ENCODE measurements around the gene GNAQ.

The GNAQ gene

DNA sequence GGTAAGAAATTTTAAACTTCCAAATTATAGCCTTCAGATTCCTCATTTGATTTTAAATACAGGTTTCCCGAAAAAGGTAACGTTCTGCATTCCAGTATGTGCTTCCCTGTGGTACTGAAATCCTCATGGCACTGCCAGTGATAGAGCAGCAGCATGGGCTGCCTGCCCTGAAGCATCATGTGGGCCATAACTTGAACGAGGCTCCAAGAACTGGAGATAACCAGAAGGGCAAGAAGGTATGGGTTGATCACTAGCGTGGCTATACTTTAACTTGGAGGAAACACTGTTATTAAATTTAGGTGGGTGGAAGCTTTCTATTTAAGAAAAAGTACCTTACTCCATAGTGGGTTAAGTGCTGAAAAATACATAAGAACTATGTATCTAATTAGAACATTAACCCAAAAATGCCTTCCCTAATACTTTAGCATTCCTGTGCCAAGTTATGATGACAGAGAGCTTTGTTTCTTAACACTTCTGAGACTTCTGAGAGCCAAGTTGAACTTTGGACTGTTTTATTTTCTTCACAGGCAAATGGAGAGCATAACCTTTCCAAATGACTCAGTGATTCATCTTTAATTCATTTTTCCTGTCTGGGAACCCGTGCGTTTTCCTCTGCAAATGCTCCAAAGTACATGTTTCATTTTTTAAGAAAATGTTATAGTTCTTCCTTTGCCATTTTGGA, 192.0 kb downstream of the GNAQ start:
- no peak for DNase-seq

DNA sequence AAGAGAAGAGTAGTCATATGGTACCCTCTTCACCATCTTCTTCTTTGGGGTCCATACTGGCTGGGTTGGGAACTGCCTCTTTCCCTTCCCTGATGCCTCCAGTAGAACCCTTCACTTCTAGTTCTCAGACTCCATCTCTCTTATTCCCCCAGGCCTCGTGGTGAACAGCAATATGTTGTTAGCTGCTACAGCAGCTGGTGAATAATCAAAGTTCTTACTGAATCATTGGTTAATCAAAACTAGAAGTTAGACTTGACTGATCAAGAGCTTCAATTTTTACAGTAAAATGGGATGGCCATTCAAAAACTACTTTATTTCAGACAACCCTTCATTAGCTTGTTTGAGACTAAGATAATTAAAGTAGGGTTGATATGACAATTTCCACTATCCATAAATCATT, 192.6 kb downstream of the GNAQ start:
- no peak for DNase-seq

DNA sequence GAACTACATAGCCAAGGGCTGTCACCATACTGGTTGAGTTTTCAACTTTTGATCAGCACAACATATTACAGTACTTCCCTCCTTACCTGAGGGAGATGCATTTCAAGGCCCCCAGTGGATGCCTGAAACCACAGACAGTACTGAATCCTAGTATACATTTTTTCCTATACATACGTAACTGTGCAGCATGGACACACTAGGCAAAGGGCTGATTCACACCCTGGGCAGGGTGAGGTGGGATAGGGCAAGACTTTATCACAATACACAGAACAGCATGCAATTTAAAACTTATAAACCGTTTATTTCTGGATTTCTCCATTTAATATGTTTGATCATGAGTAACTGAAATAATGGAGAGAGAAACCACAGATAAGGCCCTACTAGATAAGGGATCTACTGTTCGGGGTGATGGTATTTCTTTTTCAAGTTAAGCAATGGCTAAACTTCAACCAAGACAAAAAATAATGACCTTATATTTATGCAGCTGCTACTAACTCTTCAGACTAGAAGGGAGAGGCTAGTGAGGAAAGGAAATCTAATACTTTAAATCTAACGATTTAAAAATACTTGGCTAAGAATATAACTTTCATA, 196.6 kb downstream of the GNAQ start:
- DNase-seq, result no peak

DNA sequence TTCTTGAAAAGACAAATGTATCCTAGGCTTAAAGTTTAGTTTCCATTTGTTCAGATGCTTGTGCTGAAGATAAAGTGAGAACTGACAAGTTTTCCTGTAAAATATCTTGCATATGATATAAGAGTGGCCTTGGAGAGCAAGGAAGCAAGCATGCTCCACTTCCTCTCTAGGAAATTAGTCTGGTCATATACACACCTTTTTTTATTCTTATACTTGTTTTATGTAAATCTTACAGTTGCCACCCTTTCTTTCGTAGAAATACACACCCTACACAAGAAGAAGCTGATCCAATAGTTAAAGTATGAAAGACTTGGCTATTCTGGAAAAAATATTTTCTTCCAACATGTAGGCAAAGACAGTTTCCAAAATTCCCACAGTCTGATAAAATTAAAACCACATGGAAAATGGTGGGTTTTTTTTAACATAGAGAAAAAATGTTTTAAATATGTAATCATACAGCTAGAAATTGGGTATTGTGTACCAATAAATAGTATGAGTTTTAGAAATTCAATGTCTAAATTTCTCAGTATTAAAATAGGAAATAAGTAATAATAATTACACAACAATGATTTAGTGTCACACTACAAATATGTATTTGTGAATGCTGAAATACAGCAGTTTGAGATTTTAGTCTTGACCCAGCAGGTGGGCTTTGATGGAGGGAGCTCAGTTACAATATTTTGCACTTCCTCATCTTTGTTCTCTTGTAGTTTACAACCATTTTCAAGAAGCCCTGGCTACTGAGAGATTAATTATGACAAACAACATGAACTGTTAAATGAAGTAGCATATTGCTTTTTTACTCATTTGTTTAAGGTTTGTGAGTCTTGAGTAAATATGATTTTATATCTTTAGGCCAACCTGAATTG, 197.8 kb downstream of the GNAQ start:
- DNase-seq, result no peak

DNA sequence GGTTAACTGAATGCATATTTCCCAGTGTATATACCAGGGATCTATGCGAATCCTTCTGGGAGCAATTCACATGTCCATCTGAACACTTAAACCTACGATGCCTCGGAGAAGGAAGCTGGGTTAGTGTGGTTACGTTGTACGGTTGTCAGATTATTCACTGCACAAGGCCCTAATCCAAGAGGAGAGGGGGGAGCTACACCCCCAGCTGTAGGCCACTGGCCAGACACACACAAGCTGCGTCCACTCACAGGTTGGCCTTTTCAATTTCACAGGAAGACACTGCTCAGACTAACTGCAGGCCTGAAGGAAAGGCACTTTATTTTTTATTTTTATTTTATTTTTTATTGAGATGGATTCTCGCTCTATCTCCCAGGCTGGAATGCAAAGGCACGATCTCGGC, 199.0 kb downstream of the GNAQ start:
- no peak for DNase-seq

DNA sequence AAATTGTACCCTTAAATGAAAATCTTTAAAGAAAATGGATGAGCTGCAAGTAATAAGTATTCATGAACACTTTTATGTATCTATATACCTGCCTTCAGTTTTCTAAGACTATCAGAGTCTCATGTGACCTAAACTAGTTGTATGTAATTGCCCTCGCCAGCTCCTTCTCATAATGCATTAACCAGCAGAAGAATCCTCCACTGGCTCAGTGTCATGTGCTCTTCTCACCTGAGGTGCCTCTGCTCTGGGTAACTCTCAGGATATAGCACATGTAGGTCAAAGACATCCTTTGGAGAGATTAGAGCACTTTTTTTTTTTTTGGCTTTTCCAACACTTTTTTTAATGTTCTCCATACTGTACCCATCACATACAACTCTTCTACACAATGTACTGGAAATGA, 199.8 kb downstream of the GNAQ start:
- no peak for DNase-seq

DNA sequence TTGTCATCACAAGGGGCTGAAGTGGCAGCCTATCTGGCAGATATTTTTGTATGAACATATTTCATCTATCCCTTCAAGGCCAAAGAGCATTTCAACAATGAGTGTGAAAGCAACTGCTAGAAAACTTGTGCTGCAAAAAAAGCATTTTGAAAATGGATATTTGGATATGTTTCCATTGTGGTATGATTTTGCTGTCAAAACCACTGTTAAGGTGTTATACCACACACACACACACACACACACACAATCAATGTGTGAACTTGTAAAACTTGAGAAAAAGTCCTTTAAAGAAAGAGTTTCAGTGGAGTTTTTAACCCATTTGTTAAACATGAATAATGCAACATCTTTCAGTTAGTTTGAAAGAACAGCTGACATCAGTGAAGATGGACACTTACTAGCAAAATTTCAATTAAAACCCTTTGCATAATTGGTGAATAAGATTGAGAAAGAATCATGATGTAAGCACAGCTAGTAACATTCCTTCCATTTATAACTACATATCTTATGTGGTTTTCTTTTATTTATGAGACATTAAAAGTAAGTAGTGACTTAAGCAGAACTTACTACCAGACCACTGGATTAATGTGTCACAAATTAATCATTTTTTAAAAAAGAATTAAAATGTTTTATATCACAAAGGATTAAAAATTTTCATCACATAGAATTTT, 200.9 kb downstream of the GNAQ start:
- DNase-seq, result no peak

DNA sequence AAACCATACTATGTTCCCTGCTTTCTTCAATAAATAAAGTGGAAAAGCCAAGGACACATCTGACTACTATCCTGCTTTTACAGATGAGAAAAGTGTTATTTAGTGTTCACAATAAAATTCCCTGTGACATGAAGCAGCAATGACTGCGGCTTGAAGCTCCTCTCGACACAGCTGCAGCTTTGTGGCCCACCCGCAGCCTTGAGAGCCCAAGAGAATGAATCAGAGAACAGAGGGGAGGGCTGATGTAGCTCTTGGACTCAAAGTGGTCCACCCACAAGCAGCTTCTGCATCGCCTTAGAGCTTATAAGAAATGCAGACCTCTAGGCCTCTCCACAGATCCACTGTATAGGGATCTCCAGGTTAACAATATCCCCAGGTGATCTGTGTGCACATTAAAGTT, 202.2 kb downstream of the GNAQ start:
- DNase-seq, result no peak

DNA sequence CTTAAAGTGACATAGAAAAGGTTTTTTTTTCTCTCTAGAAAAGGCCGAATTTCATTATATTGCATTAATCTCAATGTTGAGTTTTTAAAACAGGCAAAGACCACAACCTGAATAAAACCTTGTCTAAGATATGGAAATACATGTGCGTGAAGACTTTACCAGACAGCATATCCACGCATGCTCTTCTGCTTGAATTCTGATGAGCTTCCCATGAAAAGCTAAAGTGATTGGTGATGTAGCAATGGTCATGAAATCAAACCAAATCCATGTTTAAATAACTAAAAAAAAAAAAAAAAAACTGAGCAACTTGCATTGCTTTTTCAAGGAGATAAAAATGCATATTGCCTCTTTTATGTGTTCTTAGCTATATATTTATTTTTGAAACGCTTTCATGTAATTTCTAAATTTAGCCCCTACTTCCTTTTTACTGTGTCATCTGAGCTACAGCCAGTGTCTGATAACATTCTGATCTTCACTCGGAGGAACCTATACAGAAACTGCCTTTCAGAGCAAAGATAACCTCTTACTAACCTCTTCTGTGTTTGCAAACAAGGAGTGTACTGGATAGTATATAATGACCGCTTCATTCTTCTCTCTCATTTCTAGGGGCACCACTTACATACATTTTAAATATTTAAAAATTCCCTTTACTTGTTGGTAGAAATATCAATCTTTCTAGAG, 204.4 kb downstream of the GNAQ start:
- no peak for DNase-seq

DNA sequence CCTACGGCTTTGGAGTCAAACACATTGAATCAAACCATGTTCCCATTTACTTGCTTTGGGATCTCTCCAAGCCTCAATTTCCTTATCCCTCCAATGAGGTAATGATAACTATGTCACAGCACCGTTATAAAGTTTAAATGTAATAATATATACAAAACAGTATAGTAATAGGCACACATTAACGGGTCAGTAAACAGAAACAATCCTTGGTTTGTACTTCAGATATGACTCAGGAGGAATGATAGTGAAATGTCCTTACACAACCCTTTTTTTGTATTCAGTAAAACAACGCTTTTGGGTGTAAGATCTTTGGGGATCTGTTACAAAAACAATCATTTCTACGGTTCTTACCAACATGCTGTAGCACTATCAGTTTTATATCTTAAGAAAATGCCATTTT, 205.0 kb downstream of the GNAQ start:
- DNase-seq, result no peak

DNA sequence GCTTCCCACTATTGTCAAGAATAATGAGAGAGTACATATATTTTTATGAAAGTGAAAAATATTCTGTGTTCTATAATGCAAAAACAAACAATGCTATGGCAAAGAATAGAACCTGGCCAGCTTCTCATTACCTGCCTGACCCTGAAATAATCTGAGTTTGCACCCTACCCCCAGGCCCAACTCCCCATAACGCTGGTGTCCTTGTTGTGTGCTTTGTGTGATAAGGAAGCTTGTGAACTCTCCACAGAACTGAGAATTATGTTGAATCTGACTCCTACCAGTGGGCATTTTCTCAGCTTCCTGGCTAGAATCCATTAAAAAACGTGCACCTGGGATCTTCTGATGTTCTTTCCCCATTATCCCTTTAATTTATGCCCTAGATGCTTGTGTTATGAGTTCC, 205.5 kb downstream of the GNAQ start:
- DNase-seq, result no peak

DNA sequence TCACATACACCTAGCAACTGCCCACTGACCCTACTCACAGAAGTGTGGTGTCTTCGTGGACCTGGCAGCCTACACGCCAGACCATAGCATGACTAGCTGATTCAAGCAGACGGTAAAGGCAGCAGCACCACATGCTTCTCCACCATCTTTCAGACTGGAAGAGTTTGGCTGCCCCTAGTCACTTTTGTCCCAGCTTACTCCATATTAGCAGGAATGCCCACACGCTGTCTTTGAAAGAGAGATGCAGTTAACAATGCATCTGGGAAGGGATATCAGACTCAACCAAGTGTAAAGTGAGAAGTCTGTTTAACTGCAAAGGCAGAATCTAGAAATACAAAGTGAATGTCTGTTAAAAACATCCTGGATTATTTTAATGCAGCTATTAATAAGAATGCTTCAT, 206.2 kb downstream of the GNAQ start:
- no peak for DNase-seq

DNA sequence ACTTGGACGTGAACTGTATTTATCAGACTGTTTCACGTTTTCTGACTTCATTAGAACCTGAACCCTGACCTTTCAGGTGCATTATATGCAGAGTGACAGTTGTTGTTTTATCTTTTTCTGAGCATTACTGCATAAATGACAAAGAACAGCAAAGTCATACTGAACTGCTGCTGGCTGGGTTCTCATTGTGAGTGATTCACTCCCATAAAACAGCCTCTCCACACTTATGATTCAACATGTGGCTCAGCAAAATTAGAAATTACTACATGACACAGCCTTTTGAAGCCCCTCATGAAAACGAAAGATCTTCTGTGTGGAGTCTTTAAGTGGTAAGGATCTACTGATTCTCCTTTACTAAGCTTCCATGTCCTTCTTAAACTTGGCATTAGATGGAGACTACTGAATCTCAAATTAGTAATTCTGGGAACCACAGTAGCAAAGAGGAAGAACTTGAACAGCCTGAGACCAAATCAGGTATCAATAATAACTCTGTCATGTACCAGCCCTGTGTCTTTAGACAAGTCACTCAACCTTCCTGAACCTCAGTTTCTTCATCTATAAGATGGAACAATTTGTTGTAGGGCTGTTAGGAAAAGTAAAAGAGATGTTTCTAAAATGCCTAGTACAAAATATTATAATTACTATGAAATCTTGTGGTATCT, 211.2 kb downstream of the GNAQ start:
- no peak for DNase-seq

DNA sequence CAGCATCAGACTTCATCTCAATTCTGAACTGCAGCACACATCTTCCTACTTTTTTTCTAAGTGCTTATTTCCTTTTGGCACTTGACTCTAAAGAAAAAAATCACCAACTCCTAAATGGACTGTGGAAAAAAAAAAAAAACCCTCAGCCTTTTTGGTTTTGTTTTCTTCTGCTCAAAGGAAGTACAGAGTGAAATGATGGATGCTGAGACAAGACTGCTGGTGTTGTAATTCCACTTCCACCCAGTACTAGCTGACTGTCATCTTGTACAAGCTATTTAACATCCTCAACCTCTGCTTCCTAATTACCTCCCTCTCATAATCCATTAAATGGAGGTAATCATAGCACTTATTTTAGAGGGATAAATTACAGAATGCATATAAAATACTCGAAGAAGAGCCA, 212.0 kb downstream of the GNAQ start:
- DNase-seq, result no peak

DNA sequence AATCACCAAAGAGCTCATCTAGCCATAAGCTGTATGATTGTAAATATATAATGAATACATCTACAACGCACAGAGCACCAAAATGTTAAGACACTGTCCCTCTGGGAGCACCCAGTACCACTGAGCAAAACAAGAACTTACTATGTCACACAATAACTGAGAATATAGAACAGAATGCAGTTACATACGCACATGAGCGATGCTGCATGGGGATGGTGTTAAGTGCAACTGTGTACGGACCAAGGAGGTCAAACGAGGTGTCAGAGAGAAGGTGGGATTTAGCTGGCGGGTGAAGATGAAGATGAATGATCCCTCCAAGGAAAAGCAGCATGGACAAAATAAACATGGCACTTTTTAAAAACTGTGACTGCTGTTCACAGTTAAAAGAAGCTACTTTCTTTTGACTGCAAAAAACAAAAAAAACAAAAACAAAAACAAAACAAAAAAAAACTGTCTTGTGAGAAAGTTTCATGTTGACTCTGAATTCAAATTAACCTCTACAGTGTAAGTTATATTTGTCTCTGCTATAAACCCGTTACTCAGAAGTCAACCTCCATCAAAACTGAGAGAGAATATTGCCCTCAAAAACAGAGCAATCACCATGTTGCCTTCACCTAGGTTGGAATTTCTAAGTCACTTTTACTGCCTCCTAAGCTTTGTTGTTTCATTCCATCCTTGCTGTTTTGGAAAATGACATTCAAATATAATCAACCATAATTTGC, 213.9 kb downstream of the GNAQ start:
- DNase-seq, result no peak

DNA sequence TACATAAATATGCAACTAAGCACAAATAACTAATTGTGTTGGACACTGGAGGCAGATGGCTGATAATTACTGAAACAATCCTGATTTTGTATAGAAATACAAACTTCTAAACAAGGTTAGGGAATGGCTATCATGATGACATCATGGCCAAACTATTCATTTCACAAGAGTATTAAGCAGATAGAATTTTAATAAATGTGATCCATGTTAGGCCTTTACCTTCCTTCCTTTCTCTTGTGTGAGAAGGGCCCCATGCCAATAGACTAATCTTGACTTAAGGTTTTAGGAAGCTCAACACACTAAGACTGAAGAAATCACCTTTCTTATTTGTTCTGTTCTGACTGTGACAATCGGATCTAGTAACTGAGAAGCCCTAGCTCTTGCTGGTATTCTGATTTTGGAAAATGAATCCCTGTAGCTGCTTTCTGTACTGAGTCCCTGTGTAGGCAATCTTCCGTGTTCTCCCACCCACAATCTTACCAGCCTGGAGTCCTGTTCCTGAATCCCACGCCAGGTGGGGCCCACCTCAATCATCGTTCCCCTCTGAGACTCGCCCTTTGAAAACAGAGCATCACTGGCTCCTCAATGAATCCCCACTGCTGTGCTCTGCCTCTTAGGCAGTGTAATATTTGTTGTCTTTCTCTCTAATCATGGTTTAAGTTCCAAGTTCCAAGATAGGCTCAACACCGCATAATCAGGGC, 214.8 kb downstream of the GNAQ start:
- DNase-seq, result no peak

DNA sequence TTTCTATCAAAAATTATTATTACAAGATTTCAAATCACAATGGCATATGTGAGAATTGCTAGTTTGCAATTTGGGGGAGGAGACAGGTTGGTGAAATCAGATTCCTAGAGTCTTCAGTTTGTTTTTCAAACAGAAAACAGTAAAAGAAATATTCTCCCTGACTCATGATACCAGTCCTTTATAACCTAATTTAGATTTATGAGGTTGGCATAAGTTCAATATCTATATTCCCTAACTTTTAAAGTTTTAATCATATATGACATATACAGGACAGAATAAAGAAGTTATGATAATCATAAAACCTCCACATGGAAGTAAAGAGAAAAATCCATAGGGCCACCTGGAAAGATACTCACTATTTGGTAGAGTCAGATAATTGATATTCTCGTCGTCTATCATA, 216.4 kb downstream of the GNAQ start:
- DNase-seq, result no peak

DNA sequence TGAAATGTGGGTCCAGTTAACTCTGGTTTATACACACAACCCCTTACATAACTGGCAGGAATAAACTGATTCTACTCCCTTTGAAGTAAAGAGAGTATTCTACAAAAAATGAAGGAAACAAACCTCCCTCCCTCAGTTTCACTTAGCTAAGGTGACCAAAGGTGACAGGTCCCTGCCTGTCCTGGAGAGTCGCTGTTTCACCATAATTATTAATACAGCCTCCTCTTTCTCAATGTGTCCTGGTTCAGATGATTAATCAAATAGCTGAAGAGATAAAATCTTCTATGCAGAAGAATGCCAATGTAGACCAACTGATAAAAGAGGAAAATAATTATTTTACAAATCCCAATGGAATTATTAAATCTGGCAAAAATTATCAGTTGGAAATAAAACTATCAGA, 219.8 kb downstream of the GNAQ start:
- DNase-seq, result no peak

DNA sequence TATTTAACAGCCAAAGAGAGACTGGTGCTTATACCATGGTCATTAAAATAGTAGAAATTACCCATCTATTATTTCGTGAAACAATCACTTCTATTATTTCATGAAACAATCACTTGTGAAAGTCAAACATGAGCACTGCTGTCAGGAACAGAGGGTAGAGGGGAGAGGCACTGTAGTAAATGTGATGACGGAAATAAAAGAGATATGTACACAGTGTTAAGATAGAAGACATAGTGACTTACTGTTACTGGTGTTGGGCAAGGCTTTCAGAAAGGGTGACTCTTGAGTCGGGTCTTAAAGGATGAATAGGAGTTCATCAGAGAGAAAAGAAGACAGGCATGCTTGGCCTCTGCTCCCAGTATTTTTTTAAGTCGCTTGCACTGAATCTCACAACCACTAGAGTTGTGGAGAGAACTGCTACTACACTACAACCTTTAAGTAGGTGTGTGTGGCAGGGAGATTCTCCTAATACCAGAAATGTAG, 220.9 kb downstream of the GNAQ start:
- no peak for DNase-seq

DNA sequence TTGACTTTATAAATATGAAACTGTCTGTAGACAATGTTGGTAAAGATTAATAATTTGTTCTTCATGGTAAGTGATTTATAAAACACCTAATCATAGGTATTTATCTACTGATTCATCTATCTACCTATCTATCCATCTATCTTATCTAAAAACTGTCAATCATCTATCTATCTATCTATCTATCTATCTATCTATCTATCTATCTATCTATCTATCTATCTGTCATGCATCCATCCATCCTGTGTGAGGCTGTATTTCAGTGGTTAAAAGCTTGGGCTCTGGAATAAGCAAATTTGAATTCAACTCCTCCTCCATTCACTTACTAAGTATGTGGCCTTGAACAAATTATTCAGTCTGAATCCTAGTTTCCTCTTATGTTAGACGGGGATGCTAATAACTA, 221.6 kb downstream of the GNAQ start:
- no peak for DNase-seq

DNA sequence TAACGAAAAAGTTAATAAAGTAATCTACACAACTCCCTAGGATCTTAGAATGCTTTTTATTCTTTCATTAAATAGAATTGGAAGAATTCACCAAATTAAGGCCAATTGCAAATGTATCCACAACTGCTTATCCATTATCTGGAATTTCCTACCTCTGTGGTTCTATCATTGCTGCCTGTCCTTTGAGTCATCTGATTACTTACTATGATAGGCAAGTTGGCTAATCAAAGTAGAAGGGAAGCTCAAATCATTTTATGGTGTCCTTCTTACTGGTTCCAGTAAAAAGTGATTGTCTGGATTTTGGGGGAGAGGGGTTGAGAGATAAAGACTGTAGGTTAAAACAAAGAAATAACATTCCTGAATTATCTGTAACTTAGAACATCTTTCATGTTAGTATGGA, 222.1 kb downstream of the GNAQ start:
- no peak for DNase-seq

All from NCI-H1092 (cell line).